ENCODE data around the gene CHKA.

- TF ChIP-seq CTCF (IDR thresholded peaks at IDR 0.05; ENCODE audit: low read length): no peak
- TF ChIP-seq EZH2phosphoT487 (IDR thresholded peaks at IDR 0.05; ENCODE audit: low read length): no peak
These were observed 2.3 kb downstream of the CHKA start for GRCh38 chr11:68118706-68119448.

Data from MM.1S (cell line).